Ascending aorta (tissue), 2 donors: ENCODE results near the gene CADM2. TPM values are rescaled to one million over a fixed set of nuclear protein-coding genes. Genes with fewer than 3 reads are reported as not detected.

Experiments
- DNase-seq, 2 donors: peaks; one replicate each; pipeline ENCODE4 v3.0.0-alpha.2; 2019; ENCODE audit warnings: low spot score in 2 of 2
- H3K27ac ChIP-seq, 2 donors: fragments of 200-600 bp; sonication (generic); one replicate each; pipeline ENCODE4 v1.5.1; 2016 to 2017; ENCODE audit warnings: mild to moderate bottlenecking in 1 of 2
- H3K27me3 ChIP-seq: fragments of 200-600 bp; sonication (generic); one replicate; pipeline ENCODE4 v1.5.1; 2017
- H3K36me3 ChIP-seq, 2 donors: fragments of 200-600 bp; sonication (generic); one replicate each; pipeline ENCODE4 v1.5.1; 2016
- H3K4me1 ChIP-seq, 2 donors: fragments of 200-600 bp; sonication (generic); one replicate each; pipeline ENCODE4 v1.5.1; 2016 to 2017; ENCODE audit warnings: mild to moderate bottlenecking in 1 of 2
- H3K4me3 ChIP-seq, 2 donors: fragments of 200-600 bp; sonication (generic); one replicate each; pipeline ENCODE4 v1.5.1; 2016 to 2017; ENCODE audit warnings: mild to moderate bottlenecking in 1 of 2
- H3K9me3 ChIP-seq, 2 donors: fragments of 200-600 bp; sonication (generic); one replicate each; pipeline ENCODE4 v1.5.1; 2016
- CTCF ChIP-seq, 3 experiments: fragments of 200-600 bp in 2 of 3; fragments of 450-650 bp in 1 of 3; sonication (generic) in 2 of 3; IDR thresholded peaks; one replicate each; pipeline ENCODE4 v1.5.1; 2016 to 2019; ENCODE audit warnings: antibody characterized with exemption in 3 of 3, mild to moderate bottlenecking in 1 of 3, moderate library complexity in 1 of 3
- intact Hi-C: fragments of 100-400 bp; cut with DNase I; formaldehyde crosslinking; loops from one replicate; pipeline ENCODE4 v1.15.1; 2023
- total RNA-seq: library from RNA; depleted of rRNA; stranded (reverse); fragments of >200 nt; gene quantifications from one replicate; pipeline ENCODE4 v1.1.0, GENCODE V29; 2016

The CADM2 gene
- total RNA-seq, 1 donor from 2014 or later, result 23.0 TPM

- intact Hi-C loops, result no loop called here
- Histone ChIP-seq H3K36me3 (no peaks in the 10 kb centered on the region), H3K4me3 (no peak overlapping the region), H3K27me3 (no peaks in the 10 kb centered on the region), H3K9me3 (no peaks in the 10 kb centered on the region), H3K4me1 (no peaks in the 10 kb centered on the region), H3K27ac (no peak overlapping the region)
- no peak for DNase-seq
- TF ChIP-seq CTCF (IDR thresholded peaks at IDR 0.05), result no peak
Observed at GRCh38 chr3:85632921-85633320, 674.1 kb downstream of the CADM2 start.

- no peak for DNase-seq
- H3K27me3 ChIP-seq, result no peaks in the 10 kb centered on the region
- H3K4me3 ChIP-seq, result no peak overlapping the region
- no peaks in the 10 kb centered on the region for H3K36me3 ChIP-seq
- no peaks in the 10 kb centered on the region for H3K4me1 ChIP-seq
- no peak for TF ChIP-seq CTCF (IDR thresholded peaks at IDR 0.05)
- H3K9me3 ChIP-seq, result no peaks in the 10 kb centered on the region
- intact Hi-C loops, result no loop called here
- no peak overlapping the region for H3K27ac ChIP-seq
Observed at GRCh38 chr3:85652360-85652759, 693.6 kb downstream of the CADM2 start.

GRCh38 chr3:85660451-85660850 lies 701.7 kb downstream of the CADM2 start:
- Histone ChIP-seq H3K9me3 (no peaks in the 10 kb centered on the region), H3K36me3 (no peaks in the 10 kb centered on the region), H3K4me1 (no peaks in the 10 kb centered on the region), H3K4me3 (no peak overlapping the region), H3K27me3 (no peaks in the 10 kb centered on the region), H3K27ac (no peak overlapping the region)
- DNase-seq, result no peak
- TF ChIP-seq CTCF (IDR thresholded peaks at IDR 0.05), result no peak
- intact Hi-C loops, result no loop called here

GRCh38 chr3:85662462-85662861 lies 703.7 kb downstream of the CADM2 start:
- H3K9me3 ChIP-seq, result no peaks in the 10 kb centered on the region
- no peak for DNase-seq
- no peaks in the 10 kb centered on the region for H3K4me1 ChIP-seq
- TF ChIP-seq CTCF (IDR thresholded peaks at IDR 0.05), result no peak
- H3K27ac ChIP-seq, result no peak overlapping the region
- H3K36me3 ChIP-seq, result no peaks in the 10 kb centered on the region
- H3K4me3 ChIP-seq, result no peak overlapping the region
- H3K27me3 ChIP-seq, result no peaks in the 10 kb centered on the region
- intact Hi-C loops, result no loop called here

GRCh38 chr3:85667744-85668143 lies 709.0 kb downstream of the CADM2 start:
- no peak overlapping the region for H3K4me3 ChIP-seq
- H3K27me3 ChIP-seq, result no peaks in the 10 kb centered on the region
- H3K36me3 ChIP-seq, result no peaks in the 10 kb centered on the region
- no peaks in the 10 kb centered on the region for H3K9me3 ChIP-seq
- TF ChIP-seq CTCF (IDR thresholded peaks at IDR 0.05), result no peak
- no peak for DNase-seq
- intact Hi-C loops, result no loop called here
- H3K27ac ChIP-seq, result no peak overlapping the region
- no peaks in the 10 kb centered on the region for H3K4me1 ChIP-seq

GRCh38 chr3:85670634-85671205 lies 711.9 kb downstream of the CADM2 start:
- no peak for TF ChIP-seq CTCF (IDR thresholded peaks at IDR 0.05)
- Histone ChIP-seq H3K27me3 (no peaks in the 10 kb centered on the region), H3K9me3 (no peaks in the 10 kb centered on the region), H3K4me1 (no peaks in the 10 kb centered on the region), H3K27ac (no peak overlapping the region), H3K36me3 (no peaks in the 10 kb centered on the region), H3K4me3 (no peak overlapping the region)
- intact Hi-C loops, result no loop called here
- DNase-seq, result no peak
